ENCODE measurements around the gene MOB2. TPM values are rescaled to one million over a fixed set of nuclear protein-coding genes. Genes with fewer than 3 reads are reported as not detected.

The MOB2 gene
- total and polyA plus RNA-seq, 9 donors = 28.5 to 50.1 (median 32.0) TPM

DNA sequence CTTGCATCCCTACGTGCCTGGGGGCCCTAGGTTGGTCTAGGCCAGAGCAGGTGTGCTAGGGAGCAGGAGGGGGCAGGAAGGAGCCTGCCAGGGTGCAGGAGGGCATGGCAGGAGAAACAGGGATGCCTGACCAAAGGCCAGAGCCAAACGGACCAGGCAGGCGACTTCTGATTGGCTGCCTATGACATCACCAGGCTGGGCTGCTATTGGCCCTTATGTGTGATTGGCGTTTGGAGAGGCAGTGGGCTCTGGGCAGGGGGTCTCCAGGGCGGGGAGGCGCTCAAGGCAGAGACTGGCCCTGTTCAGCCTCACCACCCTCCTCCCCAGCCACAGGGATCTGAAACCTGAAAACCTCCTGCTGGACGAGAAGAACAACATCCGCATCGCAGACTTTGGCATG is 44.4 kb downstream of the MOB2 start:
- Histone ChIP-seq H3K27me3 (no peaks in the 10 kb centered on the region), H3K9me3 (no peaks in the 10 kb centered on the region), H3K4me3 (no peak overlapping the region), H3K36me3 (no peaks in the 10 kb centered on the region), H3K27ac (no peak overlapping the region), H3K4me1 (ENCODE audit: insufficient read depth) (peaks cover 5% of the 10 kb centered on the region)
- WGBS, 3 donors = 32 to 44% (median 39%) methylated on average over 9 of the region's 9 CpGs
- TF ChIP-seq, protein P1, sequence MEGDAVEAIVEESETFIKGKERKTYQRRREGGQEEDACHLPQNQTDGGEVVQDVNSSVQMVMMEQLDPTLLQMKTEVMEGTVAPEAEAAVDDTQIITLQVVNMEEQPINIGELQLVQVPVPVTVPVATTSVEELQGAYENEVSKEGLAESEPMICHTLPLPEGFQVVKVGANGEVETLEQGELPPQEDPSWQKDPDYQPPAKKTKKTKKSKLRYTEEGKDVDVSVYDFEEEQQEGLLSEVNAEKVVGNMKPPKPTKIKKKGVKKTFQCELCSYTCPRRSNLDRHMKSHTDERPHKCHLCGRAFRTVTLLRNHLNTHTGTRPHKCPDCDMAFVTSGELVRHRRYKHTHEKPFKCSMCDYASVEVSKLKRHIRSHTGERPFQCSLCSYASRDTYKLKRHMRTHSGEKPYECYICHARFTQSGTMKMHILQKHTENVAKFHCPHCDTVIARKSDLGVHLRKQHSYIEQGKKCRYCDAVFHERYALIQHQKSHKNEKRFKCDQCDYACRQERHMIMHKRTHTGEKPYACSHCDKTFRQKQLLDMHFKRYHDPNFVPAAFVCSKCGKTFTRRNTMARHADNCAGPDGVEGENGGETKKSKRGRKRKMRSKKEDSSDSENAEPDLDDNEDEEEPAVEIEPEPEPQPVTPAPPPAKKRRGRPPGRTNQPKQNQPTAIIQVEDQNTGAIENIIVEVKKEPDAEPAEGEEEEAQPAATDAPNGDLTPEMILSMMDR (IDR thresholded peaks at IDR 0.05) = no peak
- TF ChIP-seq EP300 (IDR thresholded peaks at IDR 0.05) (no peak), POLR2A (IDR thresholded peaks at IDR 0.05) (no peak)
- intact Hi-C loops (cut with DNase I) = no loop called here
- DNase-seq = no peak

GRCh38 chr11:1440496-1440895 is 46.1 kb downstream of the MOB2 start:
- Histone ChIP-seq H3K4me1 (ENCODE audit: insufficient read depth) (peaks cover 5% of the 10 kb centered on the region), H3K4me3 (no peak overlapping the region), H3K27ac (no peak overlapping the region), H3K9me3 (no peaks in the 10 kb centered on the region), H3K36me3 (no peaks in the 10 kb centered on the region), H3K27me3 (no peaks in the 10 kb centered on the region)
- DNase-seq = no peak
- intact Hi-C loops (cut with DNase I) = no loop called here
- WGBS, 3 donors = 83 to 87% (median 85%) methylated on average over 12 of the region's 12 CpGs
- TF ChIP-seq POLR2A (IDR thresholded peaks at IDR 0.05) (no peak), EP300 (IDR thresholded peaks at IDR 0.05) (no peak)
- TF ChIP-seq, protein P1 (IDR thresholded peaks at IDR 0.05) = no peak

DNA sequence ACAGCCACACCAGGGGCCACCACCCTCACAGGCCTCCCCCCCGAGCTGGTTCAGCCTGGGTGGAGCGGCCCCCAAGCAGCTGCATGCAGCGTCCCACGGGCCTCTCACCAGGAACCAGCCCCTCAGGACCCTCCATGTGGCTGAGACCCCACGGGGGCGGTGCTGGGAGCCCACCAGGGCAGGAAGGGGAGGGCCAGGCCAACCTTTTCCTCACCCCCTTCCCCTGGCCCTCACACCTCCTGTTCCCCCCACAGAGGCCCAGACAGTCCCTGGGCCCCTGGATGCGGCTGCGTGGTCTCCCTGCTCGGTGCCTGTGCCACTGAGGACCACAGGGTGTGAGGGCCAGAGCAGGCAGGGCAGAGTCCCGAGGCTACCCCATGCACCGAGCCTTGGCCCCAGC is 46.5 kb downstream of the MOB2 start:
- Histone ChIP-seq H3K4me3 (no peak overlapping the region), H3K4me1 (ENCODE audit: insufficient read depth) (peaks cover 5% of the 10 kb centered on the region), H3K27ac (no peak overlapping the region), H3K27me3 (no peaks in the 10 kb centered on the region), H3K36me3 (no peaks in the 10 kb centered on the region), H3K9me3 (no peaks in the 10 kb centered on the region)
- 73 to 79% (median 76%) methylated on average over 10 to 11 of the region's 11 CpGs for WGBS, 3 donors
- TF ChIP-seq EP300 (IDR thresholded peaks at IDR 0.05) = no peak
- TF ChIP-seq POLR2A (IDR thresholded peaks at IDR 0.05) = no peak
- TF ChIP-seq, protein P1 (IDR thresholded peaks at IDR 0.05) = no peak
- DNase-seq = no peak
- intact Hi-C loops (cut with DNase I) = no loop called here

DNA sequence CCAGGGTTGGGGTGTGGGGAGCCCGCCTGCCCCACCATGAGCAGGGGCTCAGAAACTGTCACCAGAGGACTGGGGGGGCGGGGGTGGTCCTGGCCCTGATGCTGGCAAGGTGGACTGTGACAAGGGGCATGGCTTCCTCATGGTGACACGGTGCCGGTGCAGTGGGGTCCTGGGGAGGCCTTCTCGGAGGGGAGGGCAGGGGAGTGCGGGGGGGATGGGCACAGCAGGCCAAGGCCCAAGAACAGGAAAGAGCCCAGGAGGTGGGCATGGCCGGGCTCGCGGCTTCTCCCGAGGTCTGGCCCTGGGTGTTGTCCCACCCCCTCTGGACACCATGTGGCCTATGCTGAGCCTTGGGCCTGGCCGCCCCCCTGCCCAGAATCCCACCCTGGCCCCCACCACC is 47.2 kb downstream of the MOB2 start:
- no peaks in the 10 kb centered on the region for H3K9me3 ChIP-seq
- TF ChIP-seq POLR2A (IDR thresholded peaks at IDR 0.05) = no peak
- TF ChIP-seq EP300 (IDR thresholded peaks at IDR 0.05) = no peak
- TF ChIP-seq, protein P1 (IDR thresholded peaks at IDR 0.05) = no peak
- no peaks in the 10 kb centered on the region for H3K36me3 ChIP-seq
- intact Hi-C loops (cut with DNase I) = no loop called here
- H3K27me3 ChIP-seq = no peaks in the 10 kb centered on the region
- WGBS, 3 donors = 67 to 82% (median 75%) methylated on average over 6 to 11 of the region's 11 CpGs
- H3K27ac ChIP-seq = no peak overlapping the region
- H3K4me3 ChIP-seq = no peak overlapping the region
- peaks cover 5% of the 10 kb centered on the region for H3K4me1 ChIP-seq (ENCODE audit: insufficient read depth)
- no peak for DNase-seq

- TF ChIP-seq POLR2A (IDR thresholded peaks at IDR 0.05) = no peak
- TF ChIP-seq, protein P1 (IDR thresholded peaks at IDR 0.05) = no peak
- TF ChIP-seq EP300 (IDR thresholded peaks at IDR 0.05) = no peak
- intact Hi-C loops (cut with DNase I) = no loop called here
- H3K4me3 ChIP-seq = no peak overlapping the region
- no peak overlapping the region for H3K27ac ChIP-seq
- DNase-seq = no peak
- H3K36me3 ChIP-seq = no peaks in the 10 kb centered on the region
- WGBS, 3 donors = 54 to 66% (median 59%) methylated on average over 11 of the region's 11 CpGs
- H3K27me3 ChIP-seq = no peaks in the 10 kb centered on the region
- no peaks in the 10 kb centered on the region for H3K9me3 ChIP-seq
- peaks cover 5% of the 10 kb centered on the region for H3K4me1 ChIP-seq (ENCODE audit: insufficient read depth)
Measured at GRCh38 chr11:1438967-1439330, 47.6 kb downstream of the MOB2 start.

Data from ovary (tissue), 9 donors.